Activated CD8-positive, alpha-beta T cell treated with anti-CD3 and anti-CD28 coated beads, Interleukin-2, amount 10 ng/mL, durations not matched to agents 7 days and 5 days (primary cell): ENCODE data around the gene GPR107. TPM values are rescaled to one million over a fixed set of nuclear protein-coding genes. Genes with fewer than 3 reads are reported as not detected.

Experiments
- ATAC-seq: fragments of 150-1000 bp; cut with Tn5 transposase; one replicate; pipeline ENCODE4 v1.10.0; 2021; ENCODE audit warnings: moderate library complexity
- CTCF ChIA-PET: fragments of 350-600 bp; sonication (Branson Sonifier 250); formaldehyde crosslinking; loops from one replicate; lab custom pipeline; 2021; ENCODE audit warnings: antibody characterized with exemption; lab: Charles Lee
- POLR2A ChIA-PET: fragments of 350-600 bp; sonication (Branson Sonifier 250); formaldehyde crosslinking; loops from one replicate; lab custom pipeline; 2021; ENCODE audit warnings: antibody characterized with exemption; lab: Charles Lee
- DNase-seq: peaks from one replicate; pipeline ENCODE4 v3.0.0-alpha.2; 2020
- H3K27ac Mint-ChIP-seq: one replicate; pipeline ENCODE4 v1.8.0; 2021; ENCODE audit warnings: mild to moderate bottlenecking, mixed read lengths
- H3K27me3 Mint-ChIP-seq: one replicate; pipeline ENCODE4 v1.8.0; 2021; ENCODE audit warnings: low read depth, mixed read lengths
- H3K36me3 Mint-ChIP-seq: one replicate; pipeline ENCODE4 v1.8.0; 2021; ENCODE audit warnings: low read depth, mixed read lengths
- H3K4me1 Mint-ChIP-seq: one replicate; pipeline ENCODE4 v1.8.0; 2021; ENCODE audit warnings: low read depth, mixed read lengths
- H3K4me3 Mint-ChIP-seq: one replicate; pipeline ENCODE4 v1.8.0; 2021; ENCODE audit warnings: mild to moderate bottlenecking, mixed read lengths
- H3K9me3 Mint-ChIP-seq: one replicate; pipeline ENCODE4 v1.8.0; 2022; ENCODE audit warnings: mixed read lengths; ENCODE audit not compliant: insufficient read depth
- total RNA-seq, 2 experiments: library from RNA; stranded (reverse); gene quantifications; one replicate each; pipeline ENCODE4 v1.2.3, GENCODE V29; 2021

Gene GPR107
- total RNA-seq, 2 experiments from 2014 or later, result 22.5 to 24.4 TPM

DNA sequence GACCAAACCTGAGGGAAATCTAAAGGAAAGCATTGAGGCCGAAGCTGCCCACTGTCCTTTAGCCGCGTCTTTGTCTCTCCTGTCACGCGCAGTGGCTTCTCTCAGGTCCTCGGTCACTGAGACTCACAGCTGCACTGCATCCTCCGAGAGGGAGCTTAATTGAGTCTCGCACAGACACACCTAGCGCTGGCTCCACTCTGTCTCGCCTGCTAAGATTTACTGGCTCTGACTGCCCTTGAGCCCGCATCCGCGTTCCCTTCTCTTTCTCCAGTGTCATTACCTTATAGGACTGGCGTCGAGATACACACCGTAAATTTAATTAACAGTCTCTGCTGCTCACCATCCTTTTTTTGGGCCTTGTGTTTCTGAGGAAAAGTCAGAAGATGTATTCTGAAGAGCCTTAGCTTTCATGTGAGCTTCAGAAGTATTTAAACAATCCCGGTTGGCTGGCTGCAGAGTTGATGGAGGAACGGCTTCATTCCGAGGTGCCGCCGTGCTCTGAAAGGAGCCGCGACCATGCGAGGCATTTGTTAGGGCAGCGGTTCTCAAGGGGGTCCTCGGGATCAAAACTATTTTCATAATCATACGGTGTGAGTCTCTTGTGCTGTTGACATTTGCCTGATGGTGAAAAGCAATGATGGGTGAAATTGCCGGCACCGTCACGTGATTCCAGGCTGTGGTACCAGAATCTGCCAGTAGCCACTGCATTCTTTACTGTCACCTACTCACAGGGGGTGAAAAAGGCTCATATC, 58.3 kb downstream of the GPR107 start:
- DNase-seq (no peak), ATAC-seq (no peak)
- CTCF ChIA-PET, result interaction anchor here (1.4 to 3.3 kb wide), 4 partner anchors 16 to 129 kb away, joined by 3 to 11 read pairs (median 5); no protein-coding TSS in a partner anchor
- Mint-ChIP-seq H3K27ac (no peak overlapping the region), H3K36me3 (peaks cover 28% of the 10 kb centered on the region), H3K27me3 (no peaks in the 10 kb centered on the region), H3K4me1 (peaks cover 20% of the 10 kb centered on the region), H3K9me3 (no peaks in the 10 kb centered on the region), H3K4me3 (no peak overlapping the region)
- POLR2A ChIA-PET, result no interaction called here

DNA sequence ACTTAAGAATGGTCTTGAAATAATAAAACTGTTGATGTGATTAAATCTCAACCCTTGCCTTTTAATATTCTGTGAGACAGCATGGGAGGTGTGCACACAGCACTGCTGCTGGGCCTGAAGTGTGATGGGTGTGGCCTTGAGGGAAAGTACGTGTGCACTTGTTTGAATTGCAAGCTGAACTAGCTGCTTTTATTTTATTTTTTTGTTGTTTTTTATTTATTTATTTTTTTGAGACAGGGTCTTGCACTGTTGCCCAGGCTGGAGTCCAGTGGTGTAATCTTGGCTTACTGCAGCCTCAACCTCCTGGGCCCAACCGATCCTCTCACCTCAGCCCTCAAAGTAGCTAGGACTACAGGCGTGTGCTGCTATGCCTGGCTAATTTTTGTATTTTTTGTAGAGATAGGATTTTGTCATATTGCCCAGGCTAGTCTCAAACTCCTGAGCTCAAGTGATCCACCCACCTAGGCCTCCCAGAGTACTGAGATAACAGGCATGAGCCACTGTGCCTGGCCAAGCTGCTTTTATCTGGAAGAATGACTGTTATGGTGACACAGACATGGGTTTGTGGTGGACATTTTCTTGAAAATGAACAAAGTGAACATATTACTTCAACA, 58.9 kb downstream of the GPR107 start:
- H3K9me3 Mint-ChIP-seq, result no peaks in the 10 kb centered on the region
- no peak overlapping the region for H3K4me3 Mint-ChIP-seq
- H3K27ac Mint-ChIP-seq, result no peak overlapping the region
- POLR2A ChIA-PET, result no interaction called here
- peaks cover 13% of the 10 kb centered on the region for H3K4me1 Mint-ChIP-seq
- DNase-seq (no peak), ATAC-seq (no peak)
- H3K36me3 Mint-ChIP-seq, result peaks cover 21% of the 10 kb centered on the region
- CTCF ChIA-PET, result interaction anchor here (1.4 to 3.3 kb wide), 3 partner anchors 15 to 130 kb away, joined by 3 to 11 read pairs (median 6); no protein-coding TSS in a partner anchor
- no peaks in the 10 kb centered on the region for H3K27me3 Mint-ChIP-seq

DNA sequence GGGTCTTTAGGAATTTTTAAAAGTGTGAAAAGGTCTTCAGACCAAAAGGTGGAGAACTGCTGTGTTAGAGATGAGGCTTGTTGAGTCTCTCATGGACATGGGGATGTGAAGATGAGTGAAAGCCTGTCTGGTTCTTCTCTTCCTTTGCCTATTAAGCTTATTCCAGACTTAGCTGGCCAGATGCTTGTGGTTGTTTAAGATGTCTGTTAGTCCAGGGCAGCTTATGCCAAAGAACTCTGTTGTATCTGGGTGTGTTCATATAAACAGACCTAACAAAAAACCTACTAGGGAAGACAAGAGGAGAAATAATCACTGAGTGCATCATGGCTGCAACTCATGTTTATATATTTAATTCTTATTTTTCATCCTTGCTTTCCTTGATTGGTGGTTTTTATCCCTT, 61.0 kb downstream of the GPR107 start:
- ChIA-PET POLR2A (interaction anchor here (0.6 kb wide), 1 partner anchor 197 kb away, joined by 3 read pairs; no protein-coding TSS in a partner anchor), CTCF (interaction anchor here (0.9 kb wide), 1 partner anchor 121 kb away, joined by 3 read pairs; no protein-coding TSS in a partner anchor)
- no peak overlapping the region for H3K27ac Mint-ChIP-seq
- H3K36me3 Mint-ChIP-seq, result peaks cover 15% of the 10 kb centered on the region
- H3K9me3 Mint-ChIP-seq, result no peaks in the 10 kb centered on the region
- peaks cover 7% of the 10 kb centered on the region for H3K4me1 Mint-ChIP-seq
- H3K4me3 Mint-ChIP-seq, result no peak overlapping the region
- no peak for ATAC-seq
- no peaks in the 10 kb centered on the region for H3K27me3 Mint-ChIP-seq
- DNase-seq, result no peak

DNA sequence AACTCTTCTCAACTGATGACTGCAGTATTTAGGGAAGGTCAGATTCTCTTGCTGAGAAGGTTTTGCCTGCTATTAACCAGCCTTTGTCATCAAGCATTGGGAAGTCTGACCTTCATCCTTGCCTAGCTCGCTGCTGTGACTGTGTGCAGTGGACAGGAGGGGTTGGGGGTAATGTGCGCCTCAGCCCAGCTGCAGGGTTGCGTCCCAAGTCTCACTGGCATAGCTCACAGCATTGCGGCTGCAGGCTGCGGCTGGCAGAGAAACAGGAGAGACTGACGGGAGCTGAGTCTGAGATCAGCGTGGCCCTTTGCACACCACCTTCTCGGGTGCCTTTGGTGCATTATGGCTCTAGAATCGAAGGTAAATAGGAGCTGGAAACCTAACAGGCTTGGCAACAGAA, 62.6 kb downstream of the GPR107 start:
- ATAC-seq (no peak), DNase-seq (no peak)
- H3K4me1 Mint-ChIP-seq, result no peaks in the 10 kb centered on the region
- H3K36me3 Mint-ChIP-seq, result peaks cover 7% of the 10 kb centered on the region
- CTCF ChIA-PET, result interaction anchor here (0.8 to 1.3 kb wide), 3 partner anchors 9 to 127 kb away, joined by 4 to 5 read pairs (median 5); no protein-coding TSS in a partner anchor
- no peak overlapping the region for H3K27ac Mint-ChIP-seq
- POLR2A ChIA-PET, result interaction anchor here (0.6 to 0.9 kb wide), 2 partner anchors 12 to 181 kb away, joined by 3 read pairs; no protein-coding TSS in a partner anchor
- H3K9me3 Mint-ChIP-seq, result no peaks in the 10 kb centered on the region
- no peaks in the 10 kb centered on the region for H3K27me3 Mint-ChIP-seq
- H3K4me3 Mint-ChIP-seq, result no peak overlapping the region

DNA sequence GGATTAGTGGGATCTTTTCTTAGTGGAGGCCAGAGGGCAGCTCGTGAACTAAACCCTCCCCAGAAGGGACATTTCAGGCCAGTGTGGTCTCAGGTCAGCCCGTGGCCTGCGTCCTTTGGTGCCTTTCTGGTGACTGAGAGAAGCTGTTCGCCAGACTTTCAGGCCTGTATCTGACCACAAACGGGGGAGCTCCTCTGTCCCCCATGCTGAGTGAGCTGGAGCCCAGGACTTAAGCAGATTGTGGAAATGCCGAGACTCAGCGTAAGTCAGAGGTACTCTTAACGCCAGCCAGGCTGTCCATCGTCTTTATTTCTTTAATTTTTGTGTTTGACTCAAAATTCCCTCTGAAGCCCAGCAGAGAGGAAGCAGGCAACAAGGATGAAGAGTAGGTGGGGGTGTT, 63.7 kb downstream of the GPR107 start:
- H3K27ac Mint-ChIP-seq, result peak overlapping the region; percentile 43
- DNase-seq (no peak), ATAC-seq (no peak)
- no peaks in the 10 kb centered on the region for H3K9me3 Mint-ChIP-seq
- H3K4me1 Mint-ChIP-seq, result no peaks in the 10 kb centered on the region
- peaks cover 10% of the 10 kb centered on the region for H3K36me3 Mint-ChIP-seq
- CTCF ChIA-PET, result interaction anchor here (1.0 to 1.3 kb wide), 3 partner anchors 9 to 12 kb away, joined by 3 to 4 read pairs (median 4); no protein-coding TSS in a partner anchor
- no peak overlapping the region for H3K4me3 Mint-ChIP-seq
- POLR2A ChIA-PET, result no interaction called here
- no peaks in the 10 kb centered on the region for H3K27me3 Mint-ChIP-seq

DNA sequence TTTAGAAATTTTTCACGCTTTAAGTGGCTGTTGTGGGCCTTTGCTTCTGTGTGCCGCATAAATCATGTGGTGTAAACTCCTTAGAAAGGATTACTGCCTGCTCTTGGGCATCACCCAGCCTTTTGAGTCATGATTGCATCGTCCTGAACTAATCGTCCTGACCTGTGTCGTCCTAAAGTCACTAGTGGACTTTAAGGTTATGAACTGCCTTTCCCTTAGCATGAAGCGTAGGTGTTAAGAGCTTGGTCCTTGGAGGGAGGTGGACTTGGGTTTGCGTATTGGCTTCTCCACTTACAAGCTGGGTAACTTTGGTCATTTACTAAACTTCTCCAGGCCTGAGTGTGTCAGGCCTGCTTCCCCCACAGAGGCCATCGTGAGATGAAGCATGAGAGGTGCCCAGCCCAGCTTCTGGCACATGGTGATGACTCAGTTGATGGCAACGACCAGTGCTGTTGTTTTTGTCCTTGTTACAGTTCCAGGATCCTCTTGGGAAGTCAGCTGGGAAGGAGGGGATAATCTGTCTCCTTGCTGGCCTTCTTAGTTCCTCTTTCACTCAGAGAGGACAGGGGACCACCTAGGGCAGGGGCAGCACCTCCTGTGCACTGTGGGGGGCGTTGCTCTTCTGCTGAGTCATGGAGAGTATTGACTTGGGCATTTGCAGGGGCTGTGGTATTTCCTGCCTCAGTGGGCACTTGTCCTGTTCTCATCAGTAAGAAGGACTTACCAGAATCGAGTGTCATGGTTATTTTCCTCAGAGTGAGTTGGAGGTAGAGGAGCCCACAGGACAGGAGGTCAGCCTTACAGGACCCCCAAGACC, 64.3 kb downstream of the GPR107 start:
- H3K9me3 Mint-ChIP-seq, result no peaks in the 10 kb centered on the region
- ChIA-PET CTCF (interaction anchor here (1.0 to 1.3 kb wide), 3 partner anchors 10 to 12 kb away, joined by 3 to 4 read pairs (median 4); no protein-coding TSS in a partner anchor), POLR2A (no interaction called here)
- H3K4me3 Mint-ChIP-seq, result no peak overlapping the region
- peaks cover 15% of the 10 kb centered on the region for H3K36me3 Mint-ChIP-seq
- peak overlapping the region; percentile 43 for H3K27ac Mint-ChIP-seq
- no peaks in the 10 kb centered on the region for H3K27me3 Mint-ChIP-seq
- ATAC-seq (no peak), DNase-seq (no peak)
- no peaks in the 10 kb centered on the region for H3K4me1 Mint-ChIP-seq

DNA sequence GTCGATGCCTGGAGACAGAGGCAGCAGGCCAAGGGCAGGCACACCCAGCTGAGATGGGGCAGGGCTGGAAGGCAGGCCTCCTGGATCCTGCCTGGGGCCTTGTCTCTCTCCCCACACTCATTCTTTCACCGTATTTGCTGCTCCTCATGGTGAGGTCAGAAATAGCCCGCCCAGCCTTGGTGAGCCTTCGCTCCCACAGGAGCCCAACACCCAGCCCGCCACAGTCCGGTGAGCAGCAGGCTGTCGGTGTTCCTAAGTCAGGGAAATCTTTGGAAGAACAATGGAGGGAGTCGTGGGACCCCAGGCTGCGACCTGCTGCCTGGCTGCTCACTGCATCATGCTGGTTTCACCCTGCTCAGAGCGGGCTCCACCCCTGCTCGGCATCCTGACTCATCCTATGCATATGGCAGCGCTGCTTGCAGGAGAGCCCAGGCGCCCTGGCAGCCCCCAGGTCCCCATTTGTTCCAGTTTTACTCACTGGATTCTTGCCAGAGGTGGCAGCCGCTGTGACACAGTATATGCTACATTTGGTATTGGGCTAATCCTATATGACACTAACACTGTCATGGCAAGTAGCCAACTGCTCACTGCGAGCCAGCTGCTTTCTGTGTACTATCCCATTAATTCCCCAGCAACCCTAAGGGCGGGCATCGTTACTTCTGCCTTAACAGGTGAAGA, 65.3 kb downstream of the GPR107 start:
- no peak for DNase-seq
- Mint-ChIP-seq H3K36me3 (peaks cover 18% of the 10 kb centered on the region), H3K27me3 (no peaks in the 10 kb centered on the region), H3K9me3 (no peaks in the 10 kb centered on the region), H3K4me3 (no peak overlapping the region), H3K27ac (no peak overlapping the region), H3K4me1 (no peaks in the 10 kb centered on the region)
- no peak for ATAC-seq
- ChIA-PET CTCF (interaction anchor here (1.0 kb wide), 1 partner anchor 12 kb away, joined by 3 read pairs; no protein-coding TSS in a partner anchor), POLR2A (interaction anchor here (0.8 kb wide), 1 partner anchor 50 kb away, joined by 3 read pairs; no protein-coding TSS in a partner anchor)

DNA sequence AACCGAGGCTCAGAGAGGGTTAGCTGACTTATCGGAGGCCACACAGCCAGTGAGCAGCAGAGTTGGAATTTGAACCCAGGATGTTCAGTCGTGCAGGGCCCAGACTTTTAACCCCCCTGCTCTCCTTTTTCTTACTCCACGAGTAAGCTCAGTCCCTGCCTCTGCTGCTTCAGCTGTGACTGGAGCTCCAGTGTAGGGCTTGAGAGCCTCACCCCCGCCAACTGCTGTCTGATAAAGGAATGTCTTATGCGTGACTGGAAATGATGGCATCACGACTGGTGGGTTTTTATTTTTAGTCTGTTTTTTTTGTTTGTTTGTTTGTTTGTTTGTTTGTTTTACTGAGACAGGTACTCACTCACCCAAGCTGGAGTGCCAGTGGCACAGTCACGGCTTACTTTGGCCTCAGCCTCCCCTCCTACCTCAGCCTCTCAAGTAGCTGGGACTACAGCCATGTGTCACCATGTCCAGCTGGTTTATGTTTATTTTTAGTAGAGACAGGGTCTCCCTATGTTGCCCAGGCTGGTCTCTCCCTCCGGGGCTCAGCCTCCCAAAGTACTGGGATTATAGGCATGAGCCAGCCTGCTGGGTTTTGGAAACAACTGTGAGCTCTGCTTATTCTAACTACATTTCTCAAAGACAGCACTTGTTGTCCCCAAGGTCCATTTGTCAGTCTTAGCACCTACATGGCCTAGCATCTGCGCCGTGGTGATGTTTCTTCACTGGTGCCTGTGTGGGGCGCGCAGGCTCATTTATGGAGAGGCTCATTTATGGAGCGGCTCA, 66.0 kb downstream of the GPR107 start:
- peaks cover 21% of the 10 kb centered on the region for H3K36me3 Mint-ChIP-seq
- H3K9me3 Mint-ChIP-seq, result no peaks in the 10 kb centered on the region
- H3K4me3 Mint-ChIP-seq, result no peak overlapping the region
- CTCF ChIA-PET, result interaction anchor here (1.0 kb wide), 1 partner anchor 12 kb away, joined by 3 read pairs; no protein-coding TSS in a partner anchor
- H3K4me1 Mint-ChIP-seq, result no peaks in the 10 kb centered on the region
- ATAC-seq (no peak), DNase-seq (no peak)
- POLR2A ChIA-PET, result interaction anchor here (0.8 kb wide), 1 partner anchor 50 kb away, joined by 3 read pairs; no protein-coding TSS in a partner anchor
- H3K27ac Mint-ChIP-seq, result peak overlapping the region; percentile 27
- no peaks in the 10 kb centered on the region for H3K27me3 Mint-ChIP-seq

DNA sequence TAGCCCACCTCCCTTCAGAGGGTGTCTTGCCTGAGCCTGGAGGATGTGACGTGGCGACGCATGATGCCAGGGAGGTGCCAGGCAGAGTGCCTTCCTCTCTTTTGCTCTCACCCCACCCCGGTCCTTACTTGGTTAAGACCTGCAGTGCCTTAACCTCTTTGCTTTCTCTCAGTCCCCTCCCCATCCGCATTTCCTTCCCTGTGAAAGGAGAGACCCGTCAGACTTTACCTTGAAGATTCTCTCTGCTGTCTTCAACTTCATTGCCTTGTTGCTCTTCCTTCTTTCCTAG, 66.5 kb downstream of the GPR107 start:
- ATAC-seq, result no peak
- peak overlapping the region; percentile 27 for H3K27ac Mint-ChIP-seq
- POLR2A ChIA-PET, result no interaction called here
- H3K36me3 Mint-ChIP-seq, result peaks cover 22% of the 10 kb centered on the region
- H3K27me3 Mint-ChIP-seq, result no peaks in the 10 kb centered on the region
- no peak for DNase-seq
- H3K4me1 Mint-ChIP-seq, result no peaks in the 10 kb centered on the region
- no peaks in the 10 kb centered on the region for H3K9me3 Mint-ChIP-seq
- no peak overlapping the region for H3K4me3 Mint-ChIP-seq
- CTCF ChIA-PET, result interaction anchor here (1.6 kb wide), 1 partner anchor 12 kb away, joined by 3 read pairs; no protein-coding TSS in a partner anchor

DNA sequence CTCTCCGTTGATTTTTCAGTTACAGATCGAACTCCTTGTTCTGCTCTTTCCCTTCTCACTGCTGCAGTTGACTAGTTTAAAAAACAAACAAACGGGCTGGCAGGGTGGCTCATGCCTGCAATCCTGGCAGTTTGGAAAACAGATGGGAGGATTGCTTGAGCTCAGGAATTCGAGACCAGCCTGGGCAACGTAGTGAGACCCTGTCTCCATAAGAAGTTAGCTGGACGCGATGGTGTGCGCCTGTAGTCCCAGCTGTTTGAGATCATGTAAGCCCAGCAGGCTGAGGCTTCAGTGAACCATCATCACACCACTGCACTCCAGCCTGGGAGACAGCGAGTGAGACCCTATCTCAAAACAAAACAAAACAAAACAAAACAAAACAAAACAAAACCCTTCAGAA, 67.1 kb downstream of the GPR107 start:
- Mint-ChIP-seq H3K27ac (no peak overlapping the region), H3K4me3 (no peak overlapping the region), H3K36me3 (peaks cover 22% of the 10 kb centered on the region), H3K9me3 (no peaks in the 10 kb centered on the region), H3K27me3 (no peaks in the 10 kb centered on the region), H3K4me1 (no peaks in the 10 kb centered on the region)
- ChIA-PET CTCF (interaction anchor here (1.4 to 1.6 kb wide), 2 partner anchors 11 to 13 kb away, joined by 3 to 9 read pairs; no protein-coding TSS in a partner anchor), POLR2A (no interaction called here)
- DNase-seq (no peak), ATAC-seq (no peak)
